Natural killer cell (primary cell): ENCODE results near the gene ADGRV1. TPM values are rescaled to one million over a fixed set of nuclear protein-coding genes. Genes with fewer than 3 reads are reported as not detected.

Experiments
- ATAC-seq, 3 donors: fragments of 150-1000 bp in 2 of 3; fragments of 200-7000 bp in 1 of 3; cut with Tn5 transposase; 1 replicate in 1 of 3; 2 replicates in 2 of 3; pipeline ENCODE4 v1.10.0; 2021; ENCODE audit warnings: mild to moderate bottlenecking in 2 of 3, moderate library complexity in 2 of 3
- DNase-seq, 2 donors: peaks; one replicate each; pipeline versions ENCODE4 v3.0.0 to v3.0.0-alpha.2; 2013 to 2021; ENCODE audit warnings: mixed read lengths in 1 of 2
- H3K27ac ChIP-seq: one replicate; pipeline ENCODE4 v1.5.1; 2013; ENCODE audit warnings: mild to moderate bottlenecking, low read length
- H3K27me3 ChIP-seq: one replicate; pipeline ENCODE4 v1.6.1; 2013; ENCODE audit warnings: low read length; ENCODE audit not compliant: control insufficient read depth, insufficient read depth
- H3K36me3 ChIP-seq: one replicate; pipeline ENCODE4 v1.6.1; 2013; ENCODE audit warnings: low read length; ENCODE audit not compliant: control insufficient read depth, insufficient read depth
- H3K4me1 ChIP-seq: one replicate; pipeline ENCODE4 v1.6.1; 2013; ENCODE audit warnings: low read length; ENCODE audit not compliant: control insufficient read depth, insufficient read depth
- H3K4me3 ChIP-seq: one replicate; pipeline ENCODE4 v1.5.1; 2013; ENCODE audit warnings: low read length
- H3K9me3 ChIP-seq: one replicate; pipeline ENCODE4 v1.6.1; 2013; ENCODE audit warnings: low read length; ENCODE audit not compliant: control insufficient read depth, insufficient read depth
- H3K27ac Mint-ChIP-seq, 2 donors: one replicate each; pipeline ENCODE4 v1.8.0; 2022; ENCODE audit warnings: mild to moderate bottlenecking in 2 of 2, mixed read lengths in 2 of 2, moderate library complexity in 1 of 2
- H3K27me3 Mint-ChIP-seq, 2 donors: one replicate each; pipeline ENCODE4 v1.8.0; 2022; ENCODE audit warnings: low read depth in 2 of 2, mixed read lengths in 2 of 2
- H3K36me3 Mint-ChIP-seq: one replicate; pipeline ENCODE4 v1.8.0; 2022; ENCODE audit warnings: mixed read lengths
- H3K4me1 Mint-ChIP-seq, 2 donors: one replicate each; pipeline ENCODE4 v1.8.0; 2022; ENCODE audit warnings: mixed read lengths in 2 of 2
- H3K4me3 Mint-ChIP-seq: one replicate; pipeline ENCODE4 v1.8.0; 2022; ENCODE audit warnings: mild to moderate bottlenecking, moderate library complexity, mixed read lengths
- H3K9me3 Mint-ChIP-seq, 2 donors: one replicate each; pipeline ENCODE4 v1.8.0; 2022; ENCODE audit warnings: mixed read lengths in 2 of 2
- CTCF ChIP-seq: fragments of 200-600 bp; IDR thresholded peaks from one replicate; pipeline ENCODE4 v1.8.0; 2022; ENCODE audit warnings: antibody characterized with exemption
- WGBS: methylation state at CpG from one replicate; pipeline ENCODE4 v1.1.7; 2013; ENCODE audit warnings: missing lambda C conversion rate; ENCODE audit not compliant: insufficient coverage; 5-methylcytosine and 5-hydroxymethylcytosine counted together
- intact Hi-C: fragments of 100-400 bp; cut with micrococcal nuclease; formaldehyde crosslinking; loops from one replicate; pipeline ENCODE4 v1.14.2; 2022
- total RNA-seq, 4 donors: library from RNA; stranded (reverse); fragments of 120-200 nt in 1 of 4; gene quantifications; one replicate each; pipeline versions ENCODE4 v1.2.3 to v1.2.4, GENCODE V29; 2013 to 2022

ADGRV1 gene
- total RNA-seq, 3 donors from 2014 or later (not counting 1 experiment from before 2014, with no cell fraction given) = 0.50 to 0.71 TPM; not detected in 1

GRCh38 chr5:91183743-91184142 lies 625.1 kb downstream of the ADGRV1 start:
- Histone ChIP-seq H3K4me1 (peaks cover 3% of the 10 kb centered on the region), H3K27ac (no peak overlapping the region), H3K4me3 (no peak overlapping the region), H3K36me3 (no peaks in the 10 kb centered on the region), H3K9me3 (no peaks in the 10 kb centered on the region), H3K27me3 (no peaks in the 10 kb centered on the region)
- intact Hi-C loops = no loop called here
- Mint-ChIP-seq H3K4me1 (peaks cover 0 to 11% of the 10 kb centered on the region in 2 donors), H3K36me3 (no peaks in the 10 kb centered on the region), H3K9me3 (no peaks in the 10 kb centered on the region), H3K4me3 (no peak overlapping the region), H3K27me3 (peaks cover 0 to 8% of the 10 kb centered on the region in 2 donors), H3K27ac (peak overlapping the region in 1 of 2 donors; percentile 15)
- no peak for DNase-seq
- no peak for TF ChIP-seq CTCF
- ATAC-seq = no peak
- WGBS = 71% methylated on average over 4 of the region's 4 CpGs

- Histone ChIP-seq H3K9me3 (no peaks in the 10 kb centered on the region), H3K4me1 (peaks cover 3% of the 10 kb centered on the region), H3K4me3 (no peak overlapping the region), H3K27ac (no peak overlapping the region), H3K36me3 (no peaks in the 10 kb centered on the region), H3K27me3 (no peaks in the 10 kb centered on the region)
- no peak for ATAC-seq
- no peak for TF ChIP-seq CTCF
- intact Hi-C loops = no loop called here
- DNase-seq = no peak
- Mint-ChIP-seq H3K4me3 (no peak overlapping the region), H3K4me1 (peaks cover 0 to 22% of the 10 kb centered on the region in 2 donors), H3K27ac (no peak overlapping the region), H3K27me3 (peaks cover 0 to 8% of the 10 kb centered on the region in 2 donors), H3K36me3 (no peaks in the 10 kb centered on the region), H3K9me3 (no peaks in the 10 kb centered on the region)
- WGBS = 82% methylated on average over 4 of the region's 5 CpGs
Measured at GRCh38 chr5:91186101-91186500, 627.5 kb downstream of the ADGRV1 start.

GRCh38 chr5:91187032-91187431 lies 628.4 kb downstream of the ADGRV1 start:
- H3K27me3 Mint-ChIP-seq = peaks cover 0 to 8% of the 10 kb centered on the region in 2 donors
- no peak overlapping the region for H3K4me3 ChIP-seq

More at GRCh38 chr5:91187032-91187431, 628.4 kb downstream of the ADGRV1 start:
- DNase-seq (no peak), ATAC-seq (no peak)
- Mint-ChIP-seq H3K4me1 (peaks cover 0 to 22% of the 10 kb centered on the region in 2 donors), H3K36me3 (no peaks in the 10 kb centered on the region), H3K27ac (no peak overlapping the region), H3K4me3 (no peak overlapping the region), H3K9me3 (no peaks in the 10 kb centered on the region)
- Histone ChIP-seq H3K27me3 (no peaks in the 10 kb centered on the region), H3K36me3 (no peaks in the 10 kb centered on the region), H3K4me1 (peaks cover 3% of the 10 kb centered on the region), H3K9me3 (no peaks in the 10 kb centered on the region), H3K27ac (no peak overlapping the region)
- WGBS = 100% methylated on average over 1 of the region's 3 CpGs
- TF ChIP-seq CTCF = no peak
- intact Hi-C loops = no loop called here
